ENCODE data around the gene GATAD1. TPM values are rescaled to one million over a fixed set of nuclear protein-coding genes. Genes with fewer than 3 reads are reported as not detected.
"Not testable (repeated sequence)": the region's sequence is repeated elsewhere in the genome, so short reads cannot be mapped to it uniquely, and the experiment has no call there.

GATAD1 gene
- total and polyA plus RNA-seq, 4 experiments from 2014 or later: 5.1 to 34.8 (median 19.9) TPM

- DNase-seq: no peak
- no peaks in the 10 kb centered on the region for H3K36me3 ChIP-seq (ENCODE audit: insufficient read depth, low read length)
- H3K4me1 Mint-ChIP-seq: peaks cover 0 to under 1% (median 0%) of the 10 kb centered on the region in 4 donors
- H3K4me3 ChIP-seq (ENCODE audit: low read length in 2 of 2): no peak overlapping the region
- no peak overlapping the region for H3K4me3 Mint-ChIP-seq
- intact Hi-C loops (cut with micrococcal nuclease): no loop called here
- ChIA-PET POLR2A (ENCODE audit: partially characterized antibody) (no interaction called here), CTCF (ENCODE audit: partially characterized antibody) (interaction anchor here (1.0 to 1.8 kb wide), 2 partner anchors 18 to 43 kb away, joined by 3 to 5 read pairs; no protein-coding TSS in a partner anchor)
- no peaks in the 10 kb centered on the region for H3K9me3 ChIP-seq (ENCODE audit: control insufficient read depth in 1 of 2, low read length in 2 of 2)
- no peak overlapping the region for H3K27ac ChIP-seq (ENCODE audit: low read depth, low read length)
- H3K27me3 ChIP-seq (ENCODE audit: insufficient read depth, low read length): no peaks in the 10 kb centered on the region
- H3K27ac Mint-ChIP-seq: no peak overlapping the region
- H3K4me1 ChIP-seq (ENCODE audit: insufficient read depth, low read length): no peaks in the 10 kb centered on the region
- peaks cover 7 to 22% of the 10 kb centered on the region in 2 donors for H3K36me3 Mint-ChIP-seq
- H3K9me3 Mint-ChIP-seq: peaks cover 0 to 10% (median 3%) of the 10 kb centered on the region in 8 donors
- H3K27me3 Mint-ChIP-seq: no peaks in the 10 kb centered on the region
Measured at GRCh38 chr7:92466682-92467081, 19.4 kb downstream of the GATAD1 start.

- intact Hi-C loops (cut with micrococcal nuclease); H3K36me3 ChIP-seq (ENCODE audit: insufficient read depth, low read length); H3K27me3 ChIP-seq (ENCODE audit: insufficient read depth, low read length); DNase-seq; H3K27ac Mint-ChIP-seq; H3K9me3 ChIP-seq (ENCODE audit: control insufficient read depth in 1 of 2, low read length in 2 of 2); POLR2A ChIA-PET (ENCODE audit: partially characterized antibody); H3K27ac ChIP-seq (ENCODE audit: low read depth, low read length); H3K27me3 Mint-ChIP-seq; H3K4me3 Mint-ChIP-seq; H3K4me1 ChIP-seq (ENCODE audit: insufficient read depth, low read length); H3K4me3 ChIP-seq (ENCODE audit: low read length in 2 of 2); H3K4me1 Mint-ChIP-seq: not testable (repeated sequence)
- Mint-ChIP-seq H3K9me3 (peaks cover 0 to 10% (median 3%) of the 10 kb centered on the region in 8 donors), H3K36me3 (peaks cover 7 to 16% of the 10 kb centered on the region in 2 donors)
- CTCF ChIA-PET (ENCODE audit: partially characterized antibody): interaction anchor here (1.2 kb wide), 1 partner anchor 45 kb away, joined by 3 read pairs; no protein-coding TSS in a partner anchor
Measured at GRCh38 chr7:92468589-92468988, 21.3 kb downstream of the GATAD1 start.

- H3K4me1 Mint-ChIP-seq; H3K4me3 Mint-ChIP-seq; H3K36me3 ChIP-seq (ENCODE audit: insufficient read depth, low read length); H3K27ac Mint-ChIP-seq; H3K27me3 Mint-ChIP-seq; H3K4me3 ChIP-seq (ENCODE audit: low read length in 2 of 2); H3K27ac ChIP-seq (ENCODE audit: low read depth, low read length); CTCF ChIA-PET (ENCODE audit: partially characterized antibody); DNase-seq; H3K9me3 Mint-ChIP-seq; H3K27me3 ChIP-seq (ENCODE audit: insufficient read depth, low read length); H3K4me1 ChIP-seq (ENCODE audit: insufficient read depth, low read length); POLR2A ChIA-PET (ENCODE audit: partially characterized antibody); H3K9me3 ChIP-seq (ENCODE audit: control insufficient read depth in 1 of 2, low read length in 2 of 2); intact Hi-C loops (cut with micrococcal nuclease): not testable (repeated sequence)
- peaks cover 4 to 10% of the 10 kb centered on the region in 2 donors for H3K36me3 Mint-ChIP-seq
Measured at GRCh38 chr7:92473989-92474388, 26.7 kb downstream of the GATAD1 start.

GRCh38 chr7:92475261-92475770, 28.0 kb downstream of the GATAD1 start:
- H3K36me3 Mint-ChIP-seq; H3K4me3 ChIP-seq (ENCODE audit: low read length in 2 of 2); DNase-seq; H3K9me3 ChIP-seq (ENCODE audit: control insufficient read depth in 1 of 2, low read length in 2 of 2); intact Hi-C loops (cut with micrococcal nuclease); H3K4me3 Mint-ChIP-seq; H3K36me3 ChIP-seq (ENCODE audit: insufficient read depth, low read length); POLR2A ChIA-PET (ENCODE audit: partially characterized antibody); H3K27ac ChIP-seq (ENCODE audit: low read depth, low read length); H3K27me3 Mint-ChIP-seq; H3K4me1 Mint-ChIP-seq; H3K9me3 Mint-ChIP-seq; H3K4me1 ChIP-seq (ENCODE audit: insufficient read depth, low read length); H3K27me3 ChIP-seq (ENCODE audit: insufficient read depth, low read length); H3K27ac Mint-ChIP-seq: not testable (repeated sequence)
- CTCF ChIA-PET (ENCODE audit: partially characterized antibody): interaction anchor here (2.0 kb wide), 1 partner anchor 14 kb away, joined by 5 read pairs; no protein-coding TSS in a partner anchor

- H3K27me3 ChIP-seq (ENCODE audit: insufficient read depth, low read length); H3K4me3 ChIP-seq (ENCODE audit: low read length in 2 of 2); H3K27me3 Mint-ChIP-seq; POLR2A ChIA-PET (ENCODE audit: partially characterized antibody); intact Hi-C loops (cut with micrococcal nuclease); H3K4me1 ChIP-seq (ENCODE audit: insufficient read depth, low read length); H3K27ac Mint-ChIP-seq; H3K27ac ChIP-seq (ENCODE audit: low read depth, low read length); H3K4me1 Mint-ChIP-seq; DNase-seq; H3K36me3 ChIP-seq (ENCODE audit: insufficient read depth, low read length); H3K9me3 ChIP-seq (ENCODE audit: control insufficient read depth in 1 of 2, low read length in 2 of 2); H3K36me3 Mint-ChIP-seq; H3K4me3 Mint-ChIP-seq; H3K9me3 Mint-ChIP-seq: not testable (repeated sequence)
- CTCF ChIA-PET (ENCODE audit: partially characterized antibody): interaction anchor here (2.0 kb wide), 1 partner anchor 15 kb away, joined by 5 read pairs; no protein-coding TSS in a partner anchor
Measured at GRCh38 chr7:92475851-92476590, 28.7 kb downstream of the GATAD1 start.

- DNase-seq; intact Hi-C loops (cut with micrococcal nuclease); H3K36me3 ChIP-seq (ENCODE audit: insufficient read depth, low read length); H3K4me3 Mint-ChIP-seq; H3K9me3 ChIP-seq (ENCODE audit: control insufficient read depth in 1 of 2, low read length in 2 of 2); H3K27me3 Mint-ChIP-seq; H3K4me3 ChIP-seq (ENCODE audit: low read length in 2 of 2); H3K36me3 Mint-ChIP-seq; POLR2A ChIA-PET (ENCODE audit: partially characterized antibody); CTCF ChIA-PET (ENCODE audit: partially characterized antibody); H3K9me3 Mint-ChIP-seq; H3K27ac Mint-ChIP-seq; H3K27ac ChIP-seq (ENCODE audit: low read depth, low read length); H3K4me1 Mint-ChIP-seq; H3K4me1 ChIP-seq (ENCODE audit: insufficient read depth, low read length); H3K27me3 ChIP-seq (ENCODE audit: insufficient read depth, low read length): not testable (repeated sequence)
Measured at GRCh38 chr7:92477681-92478080, 30.4 kb downstream of the GATAD1 start, which contains the start of gene ERVW-1. ERVW-1 (minus strand) TSS chr7:92477946; CDS start chr7:92470381, 7,565 bp downstream.

GRCh38 chr7:92478095-92478494, 30.8 kb downstream of the GATAD1 start:
- Histone ChIP-seq H3K36me3 (ENCODE audit: insufficient read depth, low read length) (no peaks in the 10 kb centered on the region), H3K4me3 (ENCODE audit: low read length in 2 of 2) (no peak overlapping the region), H3K27me3 (ENCODE audit: insufficient read depth, low read length) (no peaks in the 10 kb centered on the region), H3K27ac (ENCODE audit: low read depth, low read length) (no peak overlapping the region), H3K9me3 (ENCODE audit: control insufficient read depth in 1 of 2, low read length in 2 of 2) (no peaks in the 10 kb centered on the region), H3K4me1 (ENCODE audit: insufficient read depth, low read length) (no peaks in the 10 kb centered on the region)
- no peaks in the 10 kb centered on the region for H3K27me3 Mint-ChIP-seq
- no peak overlapping the region for H3K4me3 Mint-ChIP-seq
- H3K4me1 Mint-ChIP-seq: no peaks in the 10 kb centered on the region
- intact Hi-C loops (cut with micrococcal nuclease): no loop called here
- no peak for DNase-seq
- POLR2A ChIA-PET (ENCODE audit: partially characterized antibody): no interaction called here
- H3K9me3 Mint-ChIP-seq: no peaks in the 10 kb centered on the region
- H3K27ac Mint-ChIP-seq: no peak overlapping the region
- peaks cover 0 to 4% of the 10 kb centered on the region in 2 donors for H3K36me3 Mint-ChIP-seq
- CTCF ChIA-PET (ENCODE audit: partially characterized antibody): no interaction called here
